HG02678 (cell line): ENCODE measurements around the gene TTC21B.
"Not testable (repeated sequence)": the region's sequence is repeated elsewhere in the genome, so short reads cannot be mapped to it uniquely, and the experiment has no call there.

Experiments used
- ATAC-seq: cut with Tn5 transposase; IDR thresholded peaks from one replicate; pipeline ENCODE4 v1.9.1; 2021; ENCODE audit warnings: mild to moderate bottlenecking, moderate library complexity; ENCODE audit not compliant: unreplicated experiment

Gene TTC21B

GRCh38 chr2:165953655-165954606 is at the start of gene TTC21B:
TTC21B (minus strand) TSS chr2:165953776; CDS start chr2:165953705, 71 bp downstream.
- ATAC-seq: peak; percentile 94

DNA sequence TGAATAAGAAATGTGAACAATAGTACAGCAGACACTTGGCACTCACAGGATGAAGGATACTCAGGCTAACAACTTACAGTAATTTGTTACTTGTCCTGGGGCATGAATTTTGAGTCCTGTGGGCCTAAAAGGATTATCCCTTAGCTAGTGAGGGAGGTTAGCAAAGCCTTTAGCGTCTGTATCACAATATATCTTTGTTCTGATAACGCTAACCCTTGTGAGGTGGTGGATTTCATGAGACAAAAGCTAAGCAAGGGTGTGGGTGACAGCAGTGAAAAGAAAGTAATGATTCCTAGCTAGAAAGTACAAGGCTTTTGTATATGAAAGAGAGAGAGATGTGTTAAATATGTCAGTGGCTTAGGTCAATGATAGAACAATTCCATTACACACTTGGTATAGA is 46.8 kb upstream of the TTC21B start:
- ATAC-seq: no peak

- no peak for ATAC-seq
Measured at GRCh38 chr2:165990846-165991245, 37.3 kb upstream of the TTC21B start.

GRCh38 chr2:165989851-165990250 is 36.3 kb upstream of the TTC21B start:
- no peak for ATAC-seq

GRCh38 chr2:165985120-165985519 is 31.5 kb upstream of the TTC21B start:
- no peak for ATAC-seq

- not testable (repeated sequence) for ATAC-seq
Measured at GRCh38 chr2:165972161-165972560, 18.6 kb upstream of the TTC21B start.

DNA sequence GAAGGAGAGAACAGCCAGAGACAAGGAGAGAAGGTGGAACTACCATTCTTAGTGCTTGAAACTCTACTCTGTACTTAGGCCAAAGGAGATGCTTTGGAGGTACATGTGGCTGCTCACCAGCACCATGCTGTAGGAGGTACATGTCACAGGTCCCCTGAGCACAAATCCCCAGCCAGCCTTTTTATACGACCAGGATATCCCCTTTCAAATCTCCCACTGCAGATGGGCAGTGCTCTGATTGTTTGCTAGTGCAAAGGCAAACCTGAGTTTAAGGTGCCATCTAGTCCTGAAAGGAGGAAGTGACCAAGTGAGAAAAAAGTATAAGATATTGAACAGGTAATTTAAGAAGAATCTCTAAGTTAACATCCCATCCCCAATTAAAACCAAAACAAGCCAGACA is 17.1 kb upstream of the TTC21B start:
- no peak for ATAC-seq

- no peak for ATAC-seq
Measured at GRCh38 chr2:165969227-165969626, 15.7 kb upstream of the TTC21B start.

GRCh38 chr2:165967746-165968145 is 14.2 kb upstream of the TTC21B start:
- ATAC-seq: no peak

DNA sequence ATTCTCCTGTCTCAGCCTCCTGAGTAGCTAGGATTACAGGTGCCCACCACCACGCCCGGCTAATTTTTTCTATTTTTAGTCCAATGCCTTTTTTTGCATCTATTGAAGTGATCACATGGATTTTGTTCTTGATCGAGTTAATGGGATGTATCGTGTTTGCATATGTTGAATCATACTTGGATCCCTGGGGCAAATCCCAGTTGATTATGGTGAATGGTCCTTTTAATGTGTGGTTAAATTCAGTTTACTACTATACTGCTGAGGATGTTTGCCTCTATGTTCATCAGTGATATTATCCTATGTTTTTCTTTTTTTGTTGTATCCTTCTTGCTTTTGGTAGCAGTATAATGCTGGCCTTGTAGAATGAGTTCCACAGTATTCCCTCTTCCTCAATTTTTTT is 8.2 kb upstream of the TTC21B start:
- ATAC-seq: no peak

- no peak for ATAC-seq
Measured at GRCh38 chr2:165959371-165959770, 5.8 kb upstream of the TTC21B start.

- ATAC-seq: no peak
Measured at GRCh38 chr2:165958313-165958960, 4.9 kb upstream of the TTC21B start.

GRCh38 chr2:165957030-165957675 is 3.6 kb upstream of the TTC21B start:
- peak; percentile 7 for ATAC-seq

GRCh38 chr2:165953306-165953654 is 296 bp downstream of the TTC21B start:
- peak; percentile 33 for ATAC-seq

- ATAC-seq: no peak
Measured at GRCh38 chr2:165952741-165953211, 800 bp downstream of the TTC21B start.

DNA sequence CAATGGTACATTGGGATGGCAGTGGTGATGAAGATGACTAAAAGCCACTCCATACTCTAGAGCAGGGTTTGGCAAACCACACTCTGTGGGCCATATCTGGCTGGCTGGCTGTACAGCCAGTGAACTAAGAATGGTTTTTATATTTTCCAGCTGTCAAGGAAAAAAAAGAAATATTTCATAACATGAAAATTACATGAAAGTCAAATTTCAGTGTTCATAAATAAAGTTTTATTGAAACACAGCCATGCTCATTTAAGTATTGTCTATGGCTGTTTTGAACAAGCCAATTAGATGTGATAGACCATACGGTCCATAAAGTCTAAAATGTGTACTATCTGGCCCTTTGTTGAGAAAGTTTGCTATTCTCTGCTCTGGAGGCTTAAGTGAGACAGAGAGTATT is 1.5 kb downstream of the TTC21B start:
- no peak for ATAC-seq

DNA sequence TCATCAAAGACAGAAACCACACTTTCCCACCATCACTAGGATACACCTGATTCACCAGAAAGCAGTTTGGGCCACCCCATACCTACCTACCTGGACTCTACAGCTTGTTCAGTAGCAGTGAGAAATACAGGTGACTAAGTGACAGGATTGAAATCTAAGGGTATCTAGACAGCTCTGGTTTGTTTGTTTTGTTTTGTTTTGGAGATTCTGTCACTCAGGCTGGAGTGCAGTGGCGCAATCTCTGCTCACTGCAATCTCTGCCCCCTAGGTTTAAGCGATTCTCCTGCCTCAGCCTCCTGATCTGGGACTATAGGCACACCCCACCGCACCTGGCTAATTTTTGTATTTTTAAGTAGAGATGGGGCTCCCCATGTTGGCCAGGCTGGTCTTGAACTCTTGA is 3.1 kb downstream of the TTC21B start:
- no peak for ATAC-seq

GRCh38 chr2:165941827-165942226 is 11.7 kb downstream of the TTC21B start:
- no peak for ATAC-seq

DNA sequence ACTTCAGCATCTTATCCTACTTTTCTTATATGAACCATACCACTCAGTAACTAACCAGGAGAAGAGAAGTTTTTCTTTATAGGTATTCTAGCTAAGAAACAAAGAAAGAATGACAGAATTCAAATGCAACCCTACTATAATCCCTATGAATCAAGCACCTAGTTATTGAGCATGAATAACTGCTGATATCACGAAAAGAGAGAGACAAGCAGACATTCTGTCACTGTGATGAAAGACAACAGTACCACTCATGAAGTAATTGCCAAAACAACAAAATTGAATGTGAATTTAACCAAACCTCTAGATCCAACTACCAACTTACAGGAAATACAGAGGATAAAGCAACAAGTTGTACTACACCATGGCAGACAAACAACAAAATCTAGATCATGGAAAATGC is 15.3 kb downstream of the TTC21B start:
- no peak for ATAC-seq

- no peak for ATAC-seq
Measured at GRCh38 chr2:165933211-165933910, 20.2 kb downstream of the TTC21B start.

GRCh38 chr2:165927774-165928173 is 25.8 kb downstream of the TTC21B start:
- ATAC-seq: no peak
